Nephron (organoid): ENCODE data around the gene HEXIM1.

Source experiments
- H3K27ac Mint-ChIP-seq, 3 experiments: 2 replicates each; pipeline ENCODE4 v1.8.0; 2020; ENCODE audit warnings: mixed read lengths in 3 of 3, mild to moderate bottlenecking in 2 of 3, moderate library complexity in 1 of 3
- H3K27me3 Mint-ChIP-seq: 2 replicates; pipeline ENCODE4 v1.8.0; 2021; ENCODE audit warnings: low read depth, mild to moderate bottlenecking, moderate library complexity, mixed read lengths
- H3K36me3 Mint-ChIP-seq: 2 replicates; pipeline ENCODE4 v1.8.0; 2020; ENCODE audit warnings: low read depth, mixed read lengths
- H3K4me1 Mint-ChIP-seq: 2 replicates; pipeline ENCODE4 v1.8.0; 2020; ENCODE audit warnings: mixed read lengths
- H3K4me3 Mint-ChIP-seq, 3 experiments: 2 replicates each; pipeline ENCODE4 v1.8.0; 2020; ENCODE audit warnings: mild to moderate bottlenecking in 3 of 3, mixed read lengths in 3 of 3, moderate library complexity in 2 of 3
- H3K9me3 Mint-ChIP-seq: 2 replicates; pipeline ENCODE4 v1.8.0; 2020; ENCODE audit warnings: mixed read lengths
- CTCF ChIP-seq, 3 experiments: fragments of 200-600 bp; sonication (generic); IDR thresholded peaks; one replicate each; pipeline ENCODE4 v1.5.0; 2021; ENCODE audit warnings: antibody characterized with exemption in 3 of 3; ENCODE audit not compliant: unreplicated experiment in 3 of 3

HEXIM1 gene

GRCh38 chr17:45201457-45201856 is 53.2 kb downstream of the HEXIM1 start:
- no peak for TF ChIP-seq CTCF (IDR thresholded peaks at IDR 0.05; ENCODE audit: unreplicated experiment in 3 of 3)
- H3K36me3 Mint-ChIP-seq: no peaks in the 10 kb centered on the region
- H3K9me3 Mint-ChIP-seq: no peaks in the 10 kb centered on the region
- peaks cover 10% of the 10 kb centered on the region for H3K27me3 Mint-ChIP-seq
- H3K4me3 Mint-ChIP-seq: no peak overlapping the region
- no peak overlapping the region for H3K27ac Mint-ChIP-seq
- H3K4me1 Mint-ChIP-seq: peaks cover 23% of the 10 kb centered on the region
